Stimulated activated CD4-positive, alpha-beta T cell treated with anti-CD3 and anti-CD28 coated beads, Interleukin-1b, Interleukin-23, amount 100 ng/mL, for 24 hours (primary cell): ENCODE measurements around the gene PTPN12.

Source experiments
- DNase-seq, 4 experiments: peaks; one replicate each; pipeline ENCODE4 v3.0.0-alpha.2; 2020; ENCODE audit warnings: low read depth in 4 of 4, low spot score in 1 of 4

Gene PTPN12

GRCh38 chr7:77661816-77662215 lies 124.7 kb downstream of the PTPN12 start:
- DNase-seq: no peak

GRCh38 chr7:77662869-77663268 lies 125.8 kb downstream of the PTPN12 start:
- DNase-seq: no peak

GRCh38 chr7:77664715-77665114 lies 127.6 kb downstream of the PTPN12 start:
- DNase-seq: no peak

- DNase-seq: no peak
These were observed 128.1 kb downstream of the PTPN12 start for GRCh38 chr7:77665161-77665560.

- DNase-seq: no peak
These were observed 130.5 kb downstream of the PTPN12 start for GRCh38 chr7:77667459-77668086.

GRCh38 chr7:77674878-77675277 lies 137.8 kb downstream of the PTPN12 start:
- DNase-seq: no peak

GRCh38 chr7:77679608-77680007 lies 142.5 kb downstream of the PTPN12 start:
- no peak for DNase-seq

- no peak for DNase-seq
These were observed 143.2 kb downstream of the PTPN12 start for GRCh38 chr7:77680266-77680665.

- DNase-seq: no peak
These were observed 146.9 kb downstream of the PTPN12 start for GRCh38 chr7:77684030-77684429.

- no peak for DNase-seq
These were observed 148.1 kb downstream of the PTPN12 start for GRCh38 chr7:77685233-77685632.

- DNase-seq: no peak
These were observed 150.1 kb downstream of the PTPN12 start for GRCh38 chr7:77687100-77687746.

GRCh38 chr7:77687747-77688144 lies 150.7 kb downstream of the PTPN12 start:
- DNase-seq: no peak
